Activated CD4-positive, alpha-beta T cell treated with anti-CD3 and anti-CD28 coated beads, Interleukin-2, amount 50 U/mL, for 16 hours (primary cell): ENCODE results near the gene EFNB3.

Experiments used
- DNase-seq: peaks from one replicate; pipeline ENCODE4 v3.0.0-alpha.2; 2020

The EFNB3 gene

GRCh38 chr17:7701681-7702080 is 3.3 kb upstream of the EFNB3 start:
- DNase-seq = no peak

GRCh38 chr17:7702776-7703175 is 2.2 kb upstream of the EFNB3 start:
- DNase-seq = no peak

GRCh38 chr17:7703584-7704479 is 1.2 kb upstream of the EFNB3 start:
- DNase-seq = no peak

GRCh38 chr17:7705269-7706255 is 560 bp downstream of the EFNB3 start:
- DNase-seq = no peak

- no peak for DNase-seq
These were observed 1.8 kb downstream of the EFNB3 start for GRCh38 chr17:7706631-7707354.

- DNase-seq = no peak
These were observed 2.4 kb downstream of the EFNB3 start for GRCh38 chr17:7707446-7707845.

GRCh38 chr17:7707858-7708750 is 3.1 kb downstream of the EFNB3 start:
- DNase-seq = no peak

GRCh38 chr17:7709031-7709430 is 4.0 kb downstream of the EFNB3 start:
- no peak for DNase-seq

- no peak for DNase-seq
These were observed 5.3 kb downstream of the EFNB3 start for GRCh38 chr17:7710301-7710700.

GRCh38 chr17:7711051-7711755 is 6.2 kb downstream of the EFNB3 start:
- no peak for DNase-seq

GRCh38 chr17:7712111-7712771 is 7.2 kb downstream of the EFNB3 start:
- DNase-seq = no peak

GRCh38 chr17:7713782-7714181 is 8.8 kb downstream of the EFNB3 start:
- no peak for DNase-seq

- DNase-seq = no peak
These were observed 10.0 kb downstream of the EFNB3 start for GRCh38 chr17:7714721-7715594.

GRCh38 chr17:7715936-7716886 is 11.2 kb downstream of the EFNB3 start:
- DNase-seq = no peak

- peak; percentile 21 for DNase-seq
These were observed 12.1 kb downstream of the EFNB3 start, which contains the start of gene DNAH2 for GRCh38 chr17:7716901-7717755. TSS of gene DNAH2 (plus strand) at chr17:7717744. CDS start at chr17:7719735, 1,991 bp downstream.

- peak; percentile 20 for DNase-seq
These were observed 12.9 kb downstream of the EFNB3 start for GRCh38 chr17:7717756-7718350.

GRCh38 chr17:7719661-7720060 is 14.7 kb downstream of the EFNB3 start:
- no peak for DNase-seq
